Stimulated activated CD8-positive, alpha-beta memory T cell treated with anti-CD3 and anti-CD28 coated beads, Interleukin-15, amount 100 ng/mL, for 48 hours (primary cell): Measurements from ENCODE around the gene TMED9.
A peak's percentile ranks its signal among the peaks of the same experiment; 100 is the strongest.
"Not testable (repeated sequence)": the region's sequence is repeated elsewhere in the genome, so short reads cannot be mapped to it uniquely, and the experiment has no call there.

Experiments used
- DNase-seq, 2 donors: peaks; one replicate each; pipeline ENCODE4 v3.0.0-alpha.2; 2020; ENCODE audit warnings: low read depth in 2 of 2

The TMED9 gene

DNA sequence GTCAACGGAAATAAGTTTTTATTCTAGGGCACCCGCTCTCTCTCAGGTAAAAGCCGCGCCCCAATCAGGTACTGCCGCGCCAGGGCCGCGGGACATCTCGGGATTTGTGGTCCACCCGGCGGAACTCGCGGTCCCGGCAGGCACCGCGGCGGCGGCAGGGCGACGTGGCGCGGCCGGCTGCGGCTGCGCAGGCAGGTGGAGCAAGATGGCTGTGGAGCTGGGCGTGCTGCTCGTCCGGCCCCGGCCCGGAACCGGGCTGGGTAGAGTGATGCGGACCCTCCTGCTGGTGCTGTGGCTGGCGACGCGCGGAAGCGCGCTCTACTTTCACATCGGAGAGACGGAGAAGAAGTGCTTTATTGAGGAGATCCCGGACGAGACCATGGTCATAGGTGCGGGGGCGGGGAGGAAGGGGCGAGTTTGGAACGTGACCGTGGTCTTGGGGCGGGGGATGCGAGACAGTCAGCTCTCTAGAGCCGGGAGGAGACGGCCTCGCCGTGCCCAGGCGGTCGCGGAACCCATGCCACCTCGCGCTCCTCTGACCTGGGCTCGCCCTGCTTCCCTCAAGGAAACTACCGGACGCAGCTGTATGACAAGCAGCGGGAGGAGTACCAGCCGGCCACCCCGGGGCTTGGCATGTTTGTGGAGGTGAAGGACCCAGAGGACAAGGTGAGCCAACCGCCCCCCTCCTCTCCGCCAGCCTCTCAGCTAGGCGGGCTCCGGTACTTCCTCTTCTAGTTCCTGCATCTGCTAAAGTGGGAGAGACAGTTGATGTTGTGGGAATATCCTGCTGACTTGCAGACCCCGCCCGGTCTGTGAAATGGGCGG lies at the start of gene TMED9:
TSS of gene TMED9 (plus strand) at position 194 of the 825 bp plus-strand sequence. CDS start at position 206, 12 bp downstream.
- DNase-seq: peak; percentile 86 to 89

DNA sequence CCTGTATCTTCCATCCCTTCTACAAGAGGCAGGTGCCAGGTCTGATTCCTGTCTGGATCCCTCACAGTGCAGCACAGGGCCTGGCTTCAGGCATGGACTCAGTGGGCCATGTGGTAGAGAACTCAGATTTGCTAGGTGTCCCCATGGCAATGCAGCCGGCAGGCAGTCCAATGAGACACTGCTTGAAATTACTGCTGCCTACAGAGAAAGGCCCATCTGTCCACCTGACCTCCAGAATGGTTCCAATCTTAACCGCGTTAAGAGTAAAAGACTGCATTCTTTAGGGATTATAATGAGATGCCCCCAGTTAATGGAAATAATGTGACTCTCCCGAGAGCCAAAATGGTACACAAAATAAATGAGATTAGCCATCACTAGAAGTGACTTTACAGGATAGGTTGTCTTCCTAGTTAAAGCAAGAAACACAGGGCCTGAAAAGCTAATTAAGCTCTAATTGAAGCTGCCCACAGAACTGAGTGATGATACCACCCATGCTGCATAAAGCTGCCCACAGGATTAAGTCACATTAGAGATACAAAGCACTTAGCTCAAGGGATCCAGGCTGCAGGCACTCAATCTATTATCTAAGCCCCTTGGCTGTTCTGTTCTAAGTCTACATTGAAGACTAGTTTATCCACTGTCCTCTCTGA lies 49.1 kb upstream of the TMED9 start:
- DNase-seq: no peak

- DNase-seq: no peak
Observed at GRCh38 chr5:177545487-177546257, 46.3 kb upstream of the TMED9 start.

- DNase-seq: no peak
Observed at GRCh38 chr5:177546258-177546741, 45.7 kb upstream of the TMED9 start.

GRCh38 chr5:177547736-177548135 lies 44.3 kb upstream of the TMED9 start:
- DNase-seq: no peak

- no peak for DNase-seq
Observed at GRCh38 chr5:177548495-177548894, 43.5 kb upstream of the TMED9 start.

DNA sequence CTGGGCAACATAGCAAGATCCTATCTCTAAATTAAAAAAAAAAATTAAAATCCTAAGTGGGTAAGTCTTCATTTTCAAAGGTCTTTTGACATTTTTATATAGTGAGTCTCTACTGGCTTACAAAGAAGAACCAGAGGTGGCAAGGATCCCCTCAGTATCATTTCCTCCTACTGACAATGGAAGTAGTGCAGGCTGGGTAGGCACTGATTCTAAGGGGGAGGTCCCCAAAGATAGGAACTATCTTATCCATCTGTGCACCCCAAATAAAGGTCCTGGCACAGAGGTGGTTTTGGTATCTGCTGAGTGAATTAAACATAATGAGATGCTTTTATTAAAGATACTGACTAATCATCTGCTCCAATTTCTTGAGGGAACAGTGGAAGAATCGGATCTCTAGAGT lies 41.9 kb upstream of the TMED9 start:
- no peak for DNase-seq

- DNase-seq: no peak
Observed at GRCh38 chr5:177552839-177553455, 39.1 kb upstream of the TMED9 start.

DNA sequence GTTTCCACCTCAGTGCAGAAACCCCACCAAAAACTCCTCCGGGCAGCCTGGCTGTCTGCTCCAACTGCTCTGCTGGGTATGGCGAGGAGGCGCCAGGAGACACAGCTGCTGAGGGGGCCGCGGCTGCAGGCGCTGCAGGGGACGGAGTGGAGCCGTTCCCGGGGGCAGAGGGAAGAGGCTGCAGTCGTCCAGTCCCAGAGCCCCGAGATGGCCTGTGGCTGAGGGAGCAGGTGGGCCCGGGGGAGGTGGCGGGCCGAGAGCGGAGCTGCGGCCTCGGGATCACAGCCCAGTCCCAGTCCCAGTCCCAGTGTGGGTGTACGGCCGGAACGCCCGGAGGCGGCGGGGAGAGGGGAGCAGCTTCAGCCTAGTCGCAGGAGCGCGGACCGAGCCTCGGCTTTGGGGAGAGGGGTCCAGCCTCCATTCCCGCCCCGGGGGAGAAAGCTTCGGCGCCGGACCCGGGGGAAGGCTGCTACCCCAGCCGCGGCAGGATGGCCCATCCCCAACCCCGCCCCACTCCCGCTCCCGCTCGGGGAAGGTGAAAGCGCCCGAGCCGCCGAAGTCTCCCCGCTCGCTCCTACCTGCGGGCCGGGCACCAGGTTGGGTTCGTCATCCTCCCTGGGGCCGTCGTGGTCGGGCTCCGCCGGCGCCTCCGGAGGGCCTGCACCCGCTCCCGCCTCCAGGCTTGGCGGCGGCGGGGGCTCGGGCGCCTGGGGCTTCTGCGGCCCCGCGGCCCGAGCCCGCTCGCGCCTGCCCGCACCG lies 38.2 kb upstream of the TMED9 start:
- DNase-seq: peak in 1 of 2 donors; percentile 15

DNA sequence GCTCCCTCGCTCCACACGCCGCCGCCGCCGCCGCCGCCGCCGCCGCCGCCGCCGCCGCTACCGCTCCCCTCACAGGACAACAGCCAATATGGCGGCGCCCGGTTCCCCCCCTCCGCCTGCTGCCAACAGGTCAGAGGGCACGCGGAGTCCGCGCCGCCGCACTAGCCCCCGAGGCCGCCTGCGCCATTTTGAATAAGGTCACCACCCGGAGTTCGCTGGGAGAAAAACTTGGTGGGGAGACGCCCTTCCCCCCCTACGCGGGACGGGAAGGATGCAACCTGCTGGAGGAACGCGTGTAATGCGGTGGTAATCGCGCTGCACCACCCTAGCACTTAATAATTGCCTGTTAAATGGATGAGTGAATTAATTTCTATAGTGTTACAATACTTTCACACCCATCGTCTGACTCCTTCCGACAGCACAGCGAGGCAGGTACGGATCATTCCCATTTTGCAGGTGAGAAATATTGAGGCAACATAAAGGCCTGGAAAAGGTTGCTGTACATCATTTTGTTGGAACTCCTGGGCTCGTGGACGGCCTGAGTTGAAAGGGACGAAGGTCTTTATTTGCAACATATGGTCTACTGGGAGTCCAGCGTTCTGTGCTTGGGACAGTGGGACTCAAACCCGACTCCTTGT lies 37.4 kb upstream of the TMED9 start, which contains the start of gene FAM193B:
TSS of gene FAM193B (minus strand) at position 90 of the 638 bp plus-strand sequence. CDS start 105 bp downstream, outside the sequence.
- peak; percentile 93 to 95 for DNase-seq

GRCh38 chr5:177555228-177555627 lies 36.8 kb upstream of the TMED9 start:
- no peak for DNase-seq

DNA sequence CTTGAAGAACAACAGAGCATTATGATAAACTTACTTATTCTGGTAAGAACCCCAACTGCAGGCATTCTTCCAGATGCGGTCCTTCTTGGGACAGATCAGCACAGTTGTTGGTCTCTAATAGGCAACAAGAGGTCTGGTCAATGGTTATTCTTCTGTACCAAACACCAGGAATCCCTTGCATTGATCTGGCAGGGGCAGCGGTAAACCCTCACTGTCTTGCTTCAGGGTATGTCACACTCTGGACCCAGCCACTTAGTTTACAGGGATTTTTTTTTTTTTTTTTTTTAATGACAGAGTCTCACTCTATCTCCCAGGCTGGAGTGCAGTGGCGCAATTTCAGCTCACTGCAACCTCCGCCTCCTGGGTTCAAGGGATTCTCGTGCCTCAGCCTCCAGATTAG lies 36.3 kb upstream of the TMED9 start:
- no peak for DNase-seq

- no peak for DNase-seq
Observed at GRCh38 chr5:177557041-177557647, 34.9 kb upstream of the TMED9 start.

GRCh38 chr5:177557796-177558195 lies 34.2 kb upstream of the TMED9 start:
- DNase-seq: no peak

- not testable (repeated sequence) for DNase-seq
Observed at GRCh38 chr5:177559446-177559941, 32.5 kb upstream of the TMED9 start.

GRCh38 chr5:177565046-177565445 lies 27.0 kb upstream of the TMED9 start:
- no peak for DNase-seq

- DNase-seq: no peak
Observed at GRCh38 chr5:177568326-177568725, 23.7 kb upstream of the TMED9 start.

GRCh38 chr5:177569894-177570293 lies 22.1 kb upstream of the TMED9 start:
- DNase-seq: no peak

- DNase-seq: no peak
Observed at GRCh38 chr5:177575488-177575887, 16.5 kb upstream of the TMED9 start.

- no peak for DNase-seq
Observed at GRCh38 chr5:177576169-177576568, 15.8 kb upstream of the TMED9 start.
